WTC11 (cell line): ENCODE data around the gene STK32C. TPM values are rescaled to one million over a fixed set of nuclear protein-coding genes. Genes with fewer than 3 reads are reported as not detected.
A peak's percentile ranks its signal among the peaks of the same experiment; 100 is the strongest.

Experiments
- CREB1 ChIP-seq: sonication (generic); formaldehyde crosslinking; IDR thresholded peaks from 2 replicates; pipeline ENCODE4 v1.8.0; 2023; ENCODE audit warnings: mild to moderate bottlenecking, missing genetic modification reagents
- CREM ChIP-seq: sonication (generic); formaldehyde crosslinking; IDR thresholded peaks from 2 replicates; pipeline ENCODE4 v1.8.1; 2022; ENCODE audit warnings: mild to moderate bottlenecking, missing genetic modification reagents, moderate library complexity
- CTCF ChIP-seq: fragments of 200-600 bp; IDR thresholded peaks from 2 replicates; pipeline ENCODE4 v1.8.0; 2022; ENCODE audit warnings: antibody characterized with exemption
- ESRRA ChIP-seq: sonication (generic); formaldehyde crosslinking; IDR thresholded peaks from 2 replicates; pipeline ENCODE4 v1.8.1; 2022; ENCODE audit warnings: mild to moderate bottlenecking, missing genetic modification reagents, borderline replicate concordance
- FOXK1 ChIP-seq: sonication (generic); formaldehyde crosslinking; IDR thresholded peaks from 2 replicates; pipeline ENCODE4 v1.8.0; 2022; ENCODE audit warnings: mild to moderate bottlenecking, moderate library complexity, missing genetic modification reagents
- FOXP1 ChIP-seq: sonication (generic); formaldehyde crosslinking; IDR thresholded peaks from 2 replicates; pipeline ENCODE4 v1.8.0; 2022; ENCODE audit warnings: missing genetic modification reagents, mild to moderate bottlenecking, moderate library complexity, borderline replicate concordance
- GRHL2 ChIP-seq: fragments of 250-450 bp; sonication (Bioruptor Pico); IDR thresholded peaks from 2 replicates; pipeline ENCODE4 v1.8.0; 2022; ENCODE audit warnings: mild to moderate bottlenecking, moderate library complexity; ENCODE audit not compliant: insufficient replicate concordance, severe bottlenecking
- MYBL2 ChIP-seq: sonication (generic); formaldehyde crosslinking; IDR thresholded peaks from 2 replicates; pipeline ENCODE4 v1.8.1; 2023; ENCODE audit warnings: mild to moderate bottlenecking, moderate library complexity, missing genetic modification reagents
- NR2C2 ChIP-seq: sonication (generic); formaldehyde crosslinking; IDR thresholded peaks from 2 replicates; pipeline ENCODE4 v1.8.0; 2022; ENCODE audit warnings: mild to moderate bottlenecking, missing genetic modification reagents
- PREB ChIP-seq: sonication (generic); formaldehyde crosslinking; IDR thresholded peaks from 2 replicates; pipeline ENCODE4 v1.8.1; 2022; ENCODE audit warnings: mild to moderate bottlenecking, missing genetic modification reagents, moderate library complexity, borderline replicate concordance
- RELA ChIP-seq: sonication (generic); formaldehyde crosslinking; IDR thresholded peaks from 2 replicates; pipeline ENCODE4 v1.8.1; 2022; ENCODE audit warnings: missing genetic modification reagents, mild to moderate bottlenecking, borderline replicate concordance
- RORB ChIP-seq: fragments of 250-450 bp; sonication (Bioruptor Pico); IDR thresholded peaks from 2 replicates; pipeline ENCODE4 v1.9.0; 2021; ENCODE audit warnings: mild to moderate bottlenecking
- SP1 ChIP-seq: sonication (generic); formaldehyde crosslinking; conservative IDR thresholded peaks from 2 replicates; pipeline ENCODE4 v1.8.1; 2022; ENCODE audit warnings: missing genetic modification reagents
- TEAD1 ChIP-seq: sonication (generic); formaldehyde crosslinking; IDR thresholded peaks from 2 replicates; pipeline ENCODE4 v1.8.0; 2022; ENCODE audit warnings: mild to moderate bottlenecking, missing genetic modification reagents
- TEAD4 ChIP-seq: sonication (generic); formaldehyde crosslinking; IDR thresholded peaks from 2 replicates; pipeline ENCODE4 v1.8.0; 2022; ENCODE audit warnings: mild to moderate bottlenecking, missing genetic modification reagents
- TP53 ChIP-seq: sonication (generic); formaldehyde crosslinking; IDR thresholded peaks from 2 replicates; pipeline ENCODE4 v1.8.1; 2023; ENCODE audit warnings: mild to moderate bottlenecking, missing genetic modification reagents
- ZNF219 ChIP-seq: sonication (generic); formaldehyde crosslinking; IDR thresholded peaks from 2 replicates; pipeline ENCODE4 v1.8.0; 2023; ENCODE audit warnings: missing genetic modification reagents, mild to moderate bottlenecking, borderline replicate concordance
- ZNF532 ChIP-seq: fragments of 250-450 bp; sonication (Bioruptor Pico); IDR thresholded peaks from 2 replicates; pipeline ENCODE4 v1.9.0; 2021; ENCODE audit warnings: mild to moderate bottlenecking, borderline replicate concordance
- total RNA-seq: library from RNA; stranded (reverse); gene quantifications from 3 replicates; pipeline ENCODE4 v1.2.3, GENCODE V29; 2021
- TF ChIP-seq, protein P1 (sequence below): sonication (generic); formaldehyde crosslinking; IDR thresholded peaks from 2 replicates; pipeline ENCODE4 v1.8.0; 2022; ENCODE audit warnings: mild to moderate bottlenecking, missing genetic modification reagents
- TF ChIP-seq, protein P2 (sequence below): sonication (generic); formaldehyde crosslinking; IDR thresholded peaks from 2 replicates; pipeline ENCODE4 v1.8.0; 2023; ENCODE audit warnings: mild to moderate bottlenecking, missing genetic modification reagents
- TF ChIP-seq, protein P3 (sequence below): sonication (generic); formaldehyde crosslinking; IDR thresholded peaks from 2 replicates; pipeline ENCODE4 v1.8.0; 2022; ENCODE audit warnings: mild to moderate bottlenecking, missing genetic modification reagents
- TF ChIP-seq, protein P4 (sequence below): sonication (generic); formaldehyde crosslinking; IDR thresholded peaks from 2 replicates; pipeline ENCODE4 v1.8.1; 2023; ENCODE audit warnings: mild to moderate bottlenecking, missing genetic modification reagents

STK32C gene
- total RNA-seq, 1 experiment from 2014 or later = 20.7 TPM

DNA sequence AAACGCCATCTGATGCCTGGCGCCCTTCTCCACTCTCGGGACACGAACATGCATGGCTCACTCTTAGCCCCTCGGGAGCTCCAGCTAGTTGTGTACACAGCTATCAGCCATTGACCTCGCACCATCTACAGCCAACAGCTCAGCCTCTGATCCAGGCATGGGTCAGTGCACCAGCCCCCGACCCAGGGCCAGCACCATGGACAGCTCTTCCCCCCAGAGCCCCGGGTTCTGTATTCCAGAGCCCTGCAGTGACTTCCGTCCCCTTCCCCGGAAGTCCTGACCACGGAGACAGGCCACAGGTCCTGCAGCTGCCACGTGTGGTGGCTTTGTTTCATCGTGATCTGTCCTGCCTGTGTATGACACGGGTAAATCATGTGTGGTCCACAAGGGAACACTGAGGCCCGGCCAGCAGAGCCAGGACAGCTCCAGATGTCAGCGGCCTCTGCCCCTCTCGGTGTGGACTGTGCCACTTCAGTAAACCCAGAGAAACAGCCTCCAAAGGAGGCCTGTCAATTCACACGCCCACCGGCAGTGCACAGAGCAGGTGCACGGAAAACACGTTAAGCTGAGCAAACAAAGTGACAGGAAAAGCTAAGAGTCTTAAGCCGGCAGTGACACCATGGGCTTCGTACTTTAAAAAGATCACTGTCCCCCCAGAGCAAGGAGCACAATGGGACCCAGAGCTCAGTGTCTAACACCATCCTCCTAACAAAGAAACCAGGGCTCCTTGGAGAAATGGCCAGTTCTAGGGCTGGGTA, 13.0 kb downstream of the STK32C start (continued):
- TF ChIP-seq PREB (CRISPR knock-in tag) (peak; percentile 77; the same call in 1 of the 2 replicates), TP53 (peak; percentile 49; the same call in 1 of the 2 replicates), RORB (CRISPR knock-in tag) (no peak), TEAD4 (CRISPR knock-in tag) (peak; percentile 81; the same call in 1 of the 2 replicates), ESRRA (CRISPR knock-in tag) (peak; percentile 64; the same call in 1 of the 2 replicates), SP1 (CRISPR knock-in tag) (0 out of 2 replicates have a peak, but pooled peaks have one; percentile 16), GRHL2 (CRISPR knock-in tag) (no peak), ZNF532 (no peak), CTCF (no peak), NR2C2 (CRISPR knock-in tag) (peak; percentile 59), CREM (CRISPR knock-in tag) (no peak), FOXK1 (CRISPR knock-in tag) (peak; percentile 52; the same call in 1 of the 2 replicates), MYBL2 (CRISPR knock-in tag) (0 out of 2 replicates have a peak, but pooled peaks have one; percentile 32), TEAD1 (CRISPR knock-in tag) (peak; percentile 33; the same call in 1 of the 2 replicates), FOXP1 (CRISPR knock-in tag) (peak; percentile 90), ZNF219 (CRISPR knock-in tag) (no peak; the same call in 1 of the 2 replicates), RELA (0 out of 2 replicates have a peak, but pooled peaks have one; percentile 76), CREB1 (CRISPR knock-in tag) (peak; percentile 66)
- TF ChIP-seq, protein P1, sequence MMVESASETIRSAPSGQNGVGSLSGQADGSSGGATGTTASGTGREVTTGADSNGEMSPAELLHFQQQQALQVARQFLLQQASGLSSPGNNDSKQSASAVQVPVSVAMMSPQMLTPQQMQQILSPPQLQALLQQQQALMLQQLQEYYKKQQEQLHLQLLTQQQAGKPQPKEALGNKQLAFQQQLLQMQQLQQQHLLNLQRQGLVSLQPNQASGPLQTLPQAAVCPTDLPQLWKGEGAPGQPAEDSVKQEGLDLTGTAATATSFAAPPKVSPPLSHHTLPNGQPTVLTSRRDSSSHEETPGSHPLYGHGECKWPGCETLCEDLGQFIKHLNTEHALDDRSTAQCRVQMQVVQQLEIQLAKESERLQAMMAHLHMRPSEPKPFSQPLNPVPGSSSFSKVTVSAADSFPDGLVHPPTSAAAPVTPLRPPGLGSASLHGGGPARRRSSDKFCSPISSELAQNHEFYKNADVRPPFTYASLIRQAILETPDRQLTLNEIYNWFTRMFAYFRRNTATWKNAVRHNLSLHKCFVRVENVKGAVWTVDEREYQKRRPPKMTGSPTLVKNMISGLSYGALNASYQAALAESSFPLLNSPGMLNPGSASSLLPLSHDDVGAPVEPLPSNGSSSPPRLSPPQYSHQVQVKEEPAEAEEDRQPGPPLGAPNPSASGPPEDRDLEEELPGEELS (CRISPR knock-in tag) = 0 out of 2 replicates have a peak, but pooled peaks have one; percentile 70
- TF ChIP-seq, protein P2, sequence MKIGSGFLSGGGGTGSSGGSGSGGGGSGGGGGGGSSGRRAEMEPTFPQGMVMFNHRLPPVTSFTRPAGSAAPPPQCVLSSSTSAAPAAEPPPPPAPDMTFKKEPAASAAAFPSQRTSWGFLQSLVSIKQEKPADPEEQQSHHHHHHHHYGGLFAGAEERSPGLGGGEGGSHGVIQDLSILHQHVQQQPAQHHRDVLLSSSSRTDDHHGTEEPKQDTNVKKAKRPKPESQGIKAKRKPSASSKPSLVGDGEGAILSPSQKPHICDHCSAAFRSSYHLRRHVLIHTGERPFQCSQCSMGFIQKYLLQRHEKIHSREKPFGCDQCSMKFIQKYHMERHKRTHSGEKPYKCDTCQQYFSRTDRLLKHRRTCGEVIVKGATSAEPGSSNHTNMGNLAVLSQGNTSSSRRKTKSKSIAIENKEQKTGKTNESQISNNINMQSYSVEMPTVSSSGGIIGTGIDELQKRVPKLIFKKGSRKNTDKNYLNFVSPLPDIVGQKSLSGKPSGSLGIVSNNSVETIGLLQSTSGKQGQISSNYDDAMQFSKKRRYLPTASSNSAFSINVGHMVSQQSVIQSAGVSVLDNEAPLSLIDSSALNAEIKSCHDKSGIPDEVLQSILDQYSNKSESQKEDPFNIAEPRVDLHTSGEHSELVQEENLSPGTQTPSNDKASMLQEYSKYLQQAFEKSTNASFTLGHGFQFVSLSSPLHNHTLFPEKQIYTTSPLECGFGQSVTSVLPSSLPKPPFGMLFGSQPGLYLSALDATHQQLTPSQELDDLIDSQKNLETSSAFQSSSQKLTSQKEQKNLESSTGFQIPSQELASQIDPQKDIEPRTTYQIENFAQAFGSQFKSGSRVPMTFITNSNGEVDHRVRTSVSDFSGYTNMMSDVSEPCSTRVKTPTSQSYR (CRISPR knock-in tag) = peak; percentile 83
- TF ChIP-seq, protein P3, sequence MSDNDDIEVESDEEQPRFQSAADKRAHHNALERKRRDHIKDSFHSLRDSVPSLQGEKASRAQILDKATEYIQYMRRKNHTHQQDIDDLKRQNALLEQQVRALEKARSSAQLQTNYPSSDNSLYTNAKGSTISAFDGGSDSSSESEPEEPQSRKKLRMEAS (CRISPR knock-in tag) = peak; percentile 38; the same call in 1 of the 2 replicates
- TF ChIP-seq, protein P4, sequence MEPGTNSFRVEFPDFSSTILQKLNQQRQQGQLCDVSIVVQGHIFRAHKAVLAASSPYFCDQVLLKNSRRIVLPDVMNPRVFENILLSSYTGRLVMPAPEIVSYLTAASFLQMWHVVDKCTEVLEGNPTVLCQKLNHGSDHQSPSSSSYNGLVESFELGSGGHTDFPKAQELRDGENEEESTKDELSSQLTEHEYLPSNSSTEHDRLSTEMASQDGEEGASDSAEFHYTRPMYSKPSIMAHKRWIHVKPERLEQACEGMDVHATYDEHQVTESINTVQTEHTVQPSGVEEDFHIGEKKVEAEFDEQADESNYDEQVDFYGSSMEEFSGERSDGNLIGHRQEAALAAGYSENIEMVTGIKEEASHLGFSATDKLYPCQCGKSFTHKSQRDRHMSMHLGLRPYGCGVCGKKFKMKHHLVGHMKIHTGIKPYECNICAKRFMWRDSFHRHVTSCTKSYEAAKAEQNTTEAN (CRISPR knock-in tag) = peak; percentile 70; the same call in 1 of the 2 replicates
